ENCODE measurements around the gene KLF5. TPM values are rescaled to one million over a fixed set of nuclear protein-coding genes. Genes with fewer than 3 reads are reported as not detected.

Gene KLF5
- polyA plus RNA-seq, 1 of the 3 experiments (the other 2 are of a cell fraction), result 2.7 TPM

GRCh38 chr13:73038064-73038463 is 20.7 kb upstream of the KLF5 start:
- Histone ChIP-seq H3K4me1 (ENCODE audit: control insufficient read depth in 1 of 2, insufficient read depth in 2 of 2, low read depth in 1 of 2, low read length in 1 of 2) (no peaks in the 10 kb centered on the region), H3K79me2 (ENCODE audit: insufficient read depth) (no peaks in the 10 kb centered on the region), H3K27ac (ENCODE audit: low read depth in 2 of 2, low read length in 1 of 2) (no peak overlapping the region), H3K4me3 (ENCODE audit: low read depth in 2 of 2, low read length in 1 of 2) (no peak overlapping the region), H3K9ac (no peak overlapping the region), H3K9me2 (no peaks in the 10 kb centered on the region), H3K36me3 (replicated peaks in 1 of 2; ENCODE audit: control insufficient read depth in 1 of 2, insufficient read depth in 2 of 2, low read length in 1 of 2) (no peaks in the 10 kb centered on the region), H3K27me3 (ENCODE audit: insufficient read depth) (no peaks in the 10 kb centered on the region), H4K20me1 (ENCODE audit: insufficient read depth) (no peaks in the 10 kb centered on the region), H3K4me2 (no peak overlapping the region), H2AFZ (ENCODE audit: low read depth) (no peak overlapping the region), H3K9me3 (no peaks in the 10 kb centered on the region), H3F3A (replicated peaks; ENCODE audit: insufficient read depth) (peaks cover 2% of the 10 kb centered on the region)
- ChIA-PET POLR2A (no interaction called here), CTCF (no interaction called here)
- TF ChIP-seq MEF2A (IDR thresholded peaks at IDR 0.05; ENCODE audit: borderline replicate concordance, low read depth), result no peak
- no peak for TF ChIP-seq GATA2 (CRISPR knock-in tag; IDR thresholded peaks at IDR 0.05)
- no peak for TF ChIP-seq TCF12 (IDR thresholded peaks at IDR 0.05)
- TF ChIP-seq ELF1 (IDR thresholded peaks at IDR 0.05), result no peak
- TF ChIP-seq NFIC (IDR thresholded peaks at IDR 0.05; ENCODE audit: borderline replicate concordance), result no peak
- no peak for TF ChIP-seq USF1 (IDR thresholded peaks at IDR 0.05; ENCODE audit: borderline replicate concordance, low read depth)
- TF ChIP-seq RFX5 (IDR thresholded peaks at IDR 0.05; ENCODE audit: low read length), result no peak
- no peak for TF ChIP-seq PBX3 (IDR thresholded peaks at IDR 0.05)
- TF ChIP-seq POLR2AphosphoS5 (IDR thresholded peaks at IDR 0.05; ENCODE audit: low read depth, low read length), result no peak
- TF ChIP-seq EZH2phosphoT487 (IDR thresholded peaks at IDR 0.05; ENCODE audit: borderline replicate concordance, low read depth), result no peak
- no peak for TF ChIP-seq CTCF (IDR thresholded peaks at IDR 0.05)
- no peak for TF ChIP-seq JUND (IDR thresholded peaks at IDR 0.05)
- TF ChIP-seq RCOR1 (IDR thresholded peaks at IDR 0.05; ENCODE audit: low read length), result no peak
- no peak for DNase-seq

DNA sequence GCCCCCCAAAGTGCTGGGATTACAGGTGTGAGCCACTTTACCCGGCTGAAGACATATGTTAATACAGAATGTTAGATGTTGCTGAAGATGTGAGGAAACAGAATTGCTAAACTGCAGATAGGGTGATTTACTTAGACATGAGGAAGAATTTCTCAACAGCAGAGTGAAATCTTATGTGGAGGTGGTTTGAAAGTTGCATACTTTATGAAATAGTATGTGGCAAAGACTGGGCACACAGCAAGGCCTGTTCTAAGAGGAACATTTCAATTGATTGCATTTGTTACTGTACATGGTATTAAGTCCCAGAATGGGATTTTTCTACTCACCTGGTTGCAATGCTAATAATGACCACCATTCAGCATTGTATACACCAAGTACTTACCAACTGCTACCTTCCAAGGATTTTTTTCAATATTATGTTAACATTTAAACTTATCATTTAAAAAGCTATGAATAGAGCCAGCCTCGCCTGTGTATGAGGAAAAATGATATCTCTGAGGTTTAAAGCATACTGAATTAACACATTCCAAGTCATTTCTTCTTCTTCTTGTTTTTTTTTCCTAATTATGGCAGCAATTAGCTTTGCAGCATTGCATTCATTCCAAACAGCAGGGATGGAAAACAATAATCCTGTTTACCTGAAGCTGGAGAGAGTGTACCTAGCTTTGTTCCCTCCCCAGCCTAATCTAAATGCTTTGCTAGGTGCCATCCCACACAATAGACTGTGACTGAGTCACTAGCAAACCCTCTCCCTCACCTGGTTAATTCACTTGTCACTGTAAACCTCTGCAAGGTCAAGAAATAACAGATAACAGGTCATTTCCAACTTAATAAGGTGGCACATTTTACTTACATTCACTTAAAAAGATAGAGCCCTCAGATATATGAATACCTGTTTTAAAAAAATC is 19.4 kb upstream of the KLF5 start:
- H3K4me1 ChIP-seq (ENCODE audit: control insufficient read depth in 1 of 2, insufficient read depth in 2 of 2, low read depth in 1 of 2, low read length in 1 of 2), result no peaks in the 10 kb centered on the region
- no peaks in the 10 kb centered on the region for H3K79me2 ChIP-seq (ENCODE audit: insufficient read depth)
- no peak overlapping the region for H3K9ac ChIP-seq
- CTCF ChIA-PET, result no interaction called here
- no peaks in the 10 kb centered on the region for H3K36me3 ChIP-seq (replicated peaks in 1 of 2; ENCODE audit: control insufficient read depth in 1 of 2, insufficient read depth in 2 of 2, low read length in 1 of 2)
- H3K9me2 ChIP-seq, result no peaks in the 10 kb centered on the region
- no peak overlapping the region for H3K27ac ChIP-seq (ENCODE audit: low read depth in 2 of 2, low read length in 1 of 2)
- no peaks in the 10 kb centered on the region for H3K27me3 ChIP-seq (ENCODE audit: insufficient read depth)
- POLR2A ChIA-PET, result no interaction called here
- no peaks in the 10 kb centered on the region for H4K20me1 ChIP-seq (ENCODE audit: insufficient read depth)
- no peak overlapping the region for H2AFZ ChIP-seq (ENCODE audit: low read depth)
- H3K9me3 ChIP-seq, result no peaks in the 10 kb centered on the region
- H3F3A ChIP-seq (replicated peaks; ENCODE audit: insufficient read depth), result no peaks in the 10 kb centered on the region
- no peak overlapping the region for H3K4me2 ChIP-seq
- no peak for DNase-seq
- WGBS (ENCODE audit: low lambda C conversion rate), result 77% methylated on average over 2 of the region's 2 CpGs
- H3K4me3 ChIP-seq (ENCODE audit: low read depth in 2 of 2, low read length in 1 of 2), result no peak overlapping the region
- TF ChIP-seq RFX5 (IDR thresholded peaks at IDR 0.05; ENCODE audit: low read length), result no peak
- TF ChIP-seq RAD21 (IDR thresholded peaks at IDR 0.05; ENCODE audit: low read length), result no peak
- no peak for TF ChIP-seq FOSL2 (IDR thresholded peaks at IDR 0.05; ENCODE audit: borderline replicate concordance, low read depth)
- TF ChIP-seq TEAD4 (IDR thresholded peaks at IDR 0.05; ENCODE audit: borderline replicate concordance, insufficient read depth), result no peak
- TF ChIP-seq TCF12 (IDR thresholded peaks at IDR 0.05), result no peak
- no peak for TF ChIP-seq FOXM1 (IDR thresholded peaks at IDR 0.05; ENCODE audit: low read depth)
- TF ChIP-seq EP300 (IDR thresholded peaks at IDR 0.05; ENCODE audit: borderline replicate concordance in 1 of 2, low read depth in 1 of 2, low read length in 1 of 2), result no peak
- no peak for TF ChIP-seq YY1 (IDR thresholded peaks at IDR 0.05; ENCODE audit: low read depth)
- no peak for TF ChIP-seq JUND (IDR thresholded peaks at IDR 0.05)
- TF ChIP-seq GABPA (IDR thresholded peaks at IDR 0.05; ENCODE audit: low read depth), result no peak
- TF ChIP-seq MEF2A (IDR thresholded peaks at IDR 0.05; ENCODE audit: borderline replicate concordance, low read depth), result no peak
- TF ChIP-seq NRF1 (IDR thresholded peaks at IDR 0.05; ENCODE audit: low read depth, low read length), result no peak
- TF ChIP-seq POLR2AphosphoS5 (IDR thresholded peaks at IDR 0.05; ENCODE audit: low read depth, low read length), result no peak
